GM21367 (cell line): ENCODE measurements around the gene AIRE.
"Not testable (repeated sequence)": the region's sequence is repeated elsewhere in the genome, so short reads cannot be mapped to it uniquely, and the experiment has no call there.

Source experiments
- ATAC-seq: cut with Tn5 transposase; IDR thresholded peaks from one replicate; pipeline ENCODE4 v1.9.1; 2021; ENCODE audit not compliant: unreplicated experiment

Gene AIRE

DNA sequence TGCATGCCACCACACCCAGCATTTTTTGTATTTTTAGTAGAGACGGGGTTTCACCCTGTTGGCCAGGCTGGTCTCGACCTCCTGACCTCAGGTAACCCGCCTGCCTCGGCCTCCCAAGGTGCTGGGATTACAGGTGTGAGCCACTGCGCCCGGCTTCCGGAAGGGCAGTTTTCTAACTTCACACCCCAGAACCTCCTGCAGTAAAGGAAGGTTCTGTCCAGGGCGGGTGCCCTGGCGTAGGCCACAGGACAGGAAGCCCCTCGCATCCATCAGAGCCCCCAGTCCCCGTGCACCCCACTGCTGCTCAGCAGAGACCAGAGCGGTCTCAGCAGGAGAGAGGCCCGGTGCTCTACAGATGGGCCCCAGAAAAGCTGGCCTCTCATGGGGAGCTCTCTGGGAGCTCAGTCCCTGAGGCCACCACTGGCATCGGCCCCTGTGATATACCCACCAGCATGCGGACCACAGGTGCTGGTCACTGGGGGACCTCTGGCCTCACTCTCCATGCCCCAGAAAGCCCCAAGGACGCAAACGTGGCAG, 19.9 kb upstream of the AIRE start:
- no peak for ATAC-seq

DNA sequence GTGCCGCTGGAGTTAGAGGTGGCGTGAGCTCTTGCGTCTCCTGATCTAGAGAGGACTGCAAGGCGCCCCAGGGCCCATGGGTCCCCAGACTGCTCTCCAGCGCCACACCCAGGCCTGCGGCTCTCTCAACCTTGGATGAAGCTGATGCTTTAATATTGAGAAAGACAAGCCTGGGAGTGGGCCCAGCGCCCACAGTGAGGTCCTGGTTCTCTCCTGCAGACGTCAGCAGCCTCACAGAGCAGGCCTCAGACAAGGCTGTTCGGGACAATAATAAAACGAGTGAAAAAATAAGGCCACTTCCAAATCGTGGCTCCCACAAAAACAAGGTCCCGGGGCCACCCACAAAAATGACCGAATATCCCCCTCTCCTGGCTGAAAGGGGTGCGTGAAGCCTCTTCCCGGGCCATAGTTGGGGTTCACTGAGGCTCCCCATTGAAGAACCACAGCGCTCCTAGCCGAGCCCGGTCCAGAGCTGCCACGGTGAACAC, 18.0 kb upstream of the AIRE start:
- ATAC-seq: no peak

DNA sequence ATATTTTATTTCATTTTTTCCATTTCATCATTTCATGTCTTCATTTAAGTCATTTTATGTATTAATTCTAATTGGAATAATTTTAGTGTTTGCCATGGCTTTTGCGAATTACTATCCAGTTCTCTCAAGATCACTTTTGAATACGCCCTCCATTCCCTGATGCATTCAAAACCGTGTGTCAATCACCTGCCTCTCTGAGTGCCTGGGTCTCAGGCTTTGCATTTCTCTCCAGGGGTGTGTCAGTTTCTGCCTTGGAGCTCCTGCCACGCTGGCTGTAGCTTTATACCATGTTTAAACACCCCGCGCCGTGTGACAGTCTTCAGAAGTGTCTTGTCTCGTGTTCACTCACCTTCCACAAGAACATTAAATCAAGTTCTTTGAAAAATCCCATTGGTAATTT, 16.6 kb upstream of the AIRE start:
- no peak for ATAC-seq

DNA sequence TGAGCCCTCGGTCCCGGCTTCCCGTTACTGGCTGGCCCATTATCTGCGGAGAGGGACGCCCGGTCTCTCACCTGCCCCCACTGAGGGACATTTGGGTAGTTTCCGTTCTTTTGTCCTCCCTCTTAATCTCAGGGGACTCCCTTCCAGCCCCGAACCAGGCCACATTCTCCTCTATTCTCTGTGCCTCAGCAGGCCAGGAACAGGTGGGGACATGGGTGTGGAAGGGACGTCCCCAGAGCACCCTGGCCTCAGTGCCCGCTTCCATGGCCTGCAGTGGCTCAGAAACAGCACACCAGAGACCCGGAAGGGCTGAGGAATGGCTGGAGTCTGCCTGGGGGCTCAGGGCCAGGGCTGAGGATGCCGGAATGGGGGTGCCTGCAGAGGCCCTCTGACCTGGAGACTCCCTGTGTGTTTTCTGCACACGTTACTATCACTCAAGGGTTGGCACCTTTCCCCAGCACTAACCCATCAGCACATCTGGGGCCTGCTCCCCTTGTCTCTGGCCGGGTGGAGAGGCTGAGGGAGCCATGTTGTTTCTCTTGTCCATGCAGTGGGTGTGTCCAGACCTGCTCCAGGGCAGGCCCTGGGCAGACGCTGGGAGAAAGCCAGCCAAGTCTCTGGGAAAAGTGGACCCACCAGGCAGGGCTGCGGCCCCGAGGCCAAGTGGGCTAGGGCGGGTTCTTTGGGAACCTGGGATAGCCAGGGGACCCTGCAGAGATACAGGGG, 14.0 kb upstream of the AIRE start:
- no peak for ATAC-seq

DNA sequence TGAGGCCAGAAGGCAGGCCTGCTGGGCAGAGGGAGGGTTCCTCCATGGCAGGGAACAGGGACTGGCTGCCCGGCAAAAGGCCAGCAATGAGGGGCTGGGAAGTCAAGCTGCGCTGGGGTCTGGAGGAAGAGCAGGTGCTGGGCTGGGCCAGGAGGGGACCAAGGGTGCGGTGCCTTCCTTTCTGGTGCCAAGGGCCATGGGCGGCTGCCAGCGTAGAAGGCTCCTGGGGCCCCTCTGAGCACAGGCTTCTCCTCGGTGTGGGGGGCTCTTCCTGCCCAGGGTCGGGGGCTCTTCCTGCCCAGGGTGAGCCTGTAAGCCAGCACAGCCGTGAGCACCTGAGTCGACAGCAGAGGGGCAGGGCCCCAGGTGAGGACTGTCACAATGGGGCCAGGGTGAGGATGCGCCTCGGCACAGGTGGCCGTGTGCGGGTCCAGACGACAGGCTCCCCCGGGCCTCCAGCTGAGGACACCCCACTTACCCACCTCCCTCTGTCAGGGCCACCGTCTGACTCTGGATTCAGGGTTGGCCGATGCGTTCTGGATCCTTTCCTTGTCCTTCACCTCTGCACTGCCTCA, 13.3 kb upstream of the AIRE start:
- no peak for ATAC-seq

DNA sequence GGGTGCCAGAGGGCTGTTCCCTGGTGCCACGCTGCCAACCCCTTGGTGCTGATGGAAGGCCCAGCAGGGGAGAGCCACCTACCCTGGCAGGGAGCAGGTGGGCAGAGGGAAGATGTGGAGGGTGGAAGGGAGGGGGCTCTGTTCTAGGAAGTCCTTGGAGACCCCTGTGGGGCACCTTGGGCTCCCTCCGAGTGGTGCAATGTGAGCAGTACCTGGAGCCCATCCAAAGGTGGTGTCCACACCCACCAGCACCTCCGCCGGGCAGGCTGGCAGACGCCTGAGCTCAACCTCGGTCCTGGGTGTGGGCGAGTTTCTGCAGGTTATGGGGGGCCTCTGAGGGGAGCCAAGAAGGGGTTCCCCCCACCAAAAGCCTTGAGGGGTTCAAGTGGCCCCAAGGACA, 12.6 kb upstream of the AIRE start:
- ATAC-seq: no peak

DNA sequence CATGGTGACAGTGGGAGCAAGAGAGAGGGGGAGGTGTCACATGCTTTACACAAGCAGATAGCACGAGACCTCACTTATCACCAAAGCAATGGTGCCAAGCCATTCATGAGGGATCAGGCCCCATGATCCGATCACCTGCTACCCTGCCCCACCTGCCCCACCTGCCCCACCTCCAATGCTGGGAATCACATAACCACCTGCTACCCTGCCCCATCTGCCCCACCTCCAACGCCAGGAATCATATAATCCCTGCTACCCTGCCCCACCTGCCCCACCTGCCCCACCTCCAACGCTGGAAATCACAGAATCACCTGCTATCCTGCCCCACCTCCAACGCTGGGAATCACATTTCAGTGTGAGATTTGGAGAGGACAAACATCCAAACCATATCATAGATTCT, 10.6 kb upstream of the AIRE start:
- no peak for ATAC-seq

DNA sequence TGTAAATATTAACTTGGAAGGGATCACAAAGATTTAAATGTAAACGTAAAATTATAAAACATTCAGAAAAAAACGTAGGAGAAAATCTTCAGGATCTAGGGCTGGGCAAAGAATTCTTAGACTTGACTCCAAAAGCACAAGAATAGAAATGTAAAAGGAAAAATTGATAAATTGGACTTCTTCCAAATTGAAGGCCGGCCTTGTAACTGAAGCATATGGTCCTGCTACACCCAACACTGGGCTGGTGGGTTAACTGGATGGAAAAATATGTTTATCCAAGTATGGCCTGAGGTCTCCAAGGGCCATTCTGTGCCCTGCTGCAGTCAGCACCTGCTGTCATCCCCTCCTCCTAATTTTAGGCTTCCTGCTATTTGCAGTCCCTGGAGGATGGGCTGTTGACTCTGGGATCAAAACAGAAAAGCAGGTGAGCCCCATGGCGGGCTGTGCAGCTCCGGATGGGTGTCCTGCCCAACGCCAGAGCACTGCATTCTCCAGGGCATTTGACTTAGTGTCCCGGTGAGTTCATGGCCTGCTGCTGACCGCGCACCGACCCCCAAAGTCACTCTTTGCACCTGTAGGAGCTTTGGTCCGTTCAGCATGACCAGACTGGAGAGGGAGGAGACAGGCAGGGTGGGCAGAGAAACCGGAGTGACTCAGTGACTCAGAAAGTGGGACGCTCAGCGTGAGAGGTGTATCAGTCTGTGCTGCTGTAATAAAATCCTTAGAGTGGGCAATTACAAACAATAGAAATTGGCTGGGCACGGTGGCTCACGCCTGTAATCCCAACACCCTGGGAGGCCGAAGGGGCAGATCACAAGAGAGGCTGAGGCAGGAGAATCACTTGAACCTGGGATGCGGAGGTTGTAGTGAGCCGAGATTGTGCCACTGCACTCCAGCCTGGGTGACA, 6.1 kb upstream of the AIRE start:
- no peak for ATAC-seq

DNA sequence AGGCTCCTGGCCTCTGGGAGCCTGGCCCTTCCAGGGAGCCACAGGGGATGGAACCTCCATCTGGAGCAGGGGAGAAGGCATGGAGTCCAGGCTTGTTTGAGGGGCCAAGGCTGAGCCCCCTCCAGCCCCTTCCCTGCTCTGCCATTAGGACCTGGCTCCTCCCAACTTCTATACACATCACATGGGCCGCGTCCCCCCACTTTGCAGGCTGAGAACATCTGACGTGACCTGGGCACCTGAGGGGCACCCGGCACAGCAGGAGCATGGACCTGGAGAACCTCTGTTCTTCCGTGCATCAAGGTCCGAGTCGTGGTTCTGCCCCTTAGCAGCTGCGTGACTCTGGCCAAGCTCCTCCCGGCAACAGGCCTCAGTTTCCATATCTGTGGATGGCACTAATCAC, 3.9 kb upstream of the AIRE start:
- no peak for ATAC-seq

DNA sequence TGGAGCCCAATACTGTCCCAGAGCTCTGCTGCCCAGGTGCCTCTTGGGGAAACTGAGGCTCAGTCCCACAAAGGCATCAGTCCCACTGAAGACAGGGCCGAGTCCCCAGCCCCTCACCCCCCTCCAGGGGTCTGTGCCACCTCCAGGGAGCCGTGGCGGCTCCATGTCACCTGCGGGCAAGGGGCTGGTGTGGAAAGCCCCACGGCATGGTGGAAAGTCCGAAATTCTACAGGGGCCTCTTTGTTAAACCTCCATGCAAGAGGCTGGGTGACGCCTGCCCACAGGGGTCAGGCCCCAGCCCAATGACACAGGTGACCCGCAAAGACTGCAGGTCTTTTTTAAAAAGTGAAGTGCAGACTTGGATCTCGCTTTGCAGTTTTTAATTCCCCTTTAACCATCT, 3.3 kb upstream of the AIRE start:
- no peak for ATAC-seq

DNA sequence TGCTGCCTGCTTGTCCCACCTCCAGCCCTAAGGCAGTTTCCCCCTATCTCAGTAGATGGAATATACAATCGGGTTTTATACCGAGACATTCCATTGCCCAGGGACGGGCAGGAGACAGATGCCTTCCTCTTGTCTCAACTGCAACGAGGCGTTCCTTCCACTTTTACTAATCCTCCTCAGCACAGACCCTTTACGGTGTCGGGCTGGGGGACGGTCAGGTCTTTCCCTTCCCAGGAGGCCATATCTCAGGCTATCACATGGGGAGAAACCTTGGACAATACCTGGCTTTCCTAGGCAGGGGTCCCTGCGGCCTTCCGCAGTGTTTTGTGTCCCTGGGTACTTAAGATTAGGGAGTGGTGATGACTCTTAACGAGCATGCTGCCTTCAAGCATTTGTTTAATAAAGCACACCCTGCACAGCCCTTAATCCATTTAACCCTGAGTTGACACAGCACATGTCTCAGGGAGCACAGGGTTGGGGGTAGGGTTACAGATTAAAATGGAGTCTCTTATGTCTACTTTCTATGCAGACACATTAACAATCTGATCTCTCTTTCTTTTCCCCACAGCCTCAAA, 2.4 kb upstream of the AIRE start:
- not testable (repeated sequence) for ATAC-seq

DNA sequence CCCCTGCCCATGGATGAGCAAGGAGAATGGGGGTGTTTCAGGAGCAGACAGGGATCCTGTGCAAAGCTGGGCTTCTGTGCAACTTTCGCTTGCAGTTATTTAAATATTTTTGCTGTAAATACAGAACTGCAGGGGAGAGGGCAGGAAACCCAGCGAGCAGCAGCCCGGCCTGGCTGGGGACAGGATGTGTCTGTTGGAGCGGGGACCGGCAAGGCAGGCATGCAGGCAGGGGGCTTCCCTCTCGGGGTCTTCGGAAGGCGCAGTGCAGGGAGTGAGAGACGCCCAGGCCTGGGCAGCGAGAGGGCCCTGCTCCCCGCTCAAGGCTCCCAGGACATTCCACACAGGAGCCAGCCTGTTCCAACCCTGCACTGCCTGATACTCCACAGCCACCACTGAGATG, 1.7 kb upstream of the AIRE start:
- ATAC-seq: no peak

DNA sequence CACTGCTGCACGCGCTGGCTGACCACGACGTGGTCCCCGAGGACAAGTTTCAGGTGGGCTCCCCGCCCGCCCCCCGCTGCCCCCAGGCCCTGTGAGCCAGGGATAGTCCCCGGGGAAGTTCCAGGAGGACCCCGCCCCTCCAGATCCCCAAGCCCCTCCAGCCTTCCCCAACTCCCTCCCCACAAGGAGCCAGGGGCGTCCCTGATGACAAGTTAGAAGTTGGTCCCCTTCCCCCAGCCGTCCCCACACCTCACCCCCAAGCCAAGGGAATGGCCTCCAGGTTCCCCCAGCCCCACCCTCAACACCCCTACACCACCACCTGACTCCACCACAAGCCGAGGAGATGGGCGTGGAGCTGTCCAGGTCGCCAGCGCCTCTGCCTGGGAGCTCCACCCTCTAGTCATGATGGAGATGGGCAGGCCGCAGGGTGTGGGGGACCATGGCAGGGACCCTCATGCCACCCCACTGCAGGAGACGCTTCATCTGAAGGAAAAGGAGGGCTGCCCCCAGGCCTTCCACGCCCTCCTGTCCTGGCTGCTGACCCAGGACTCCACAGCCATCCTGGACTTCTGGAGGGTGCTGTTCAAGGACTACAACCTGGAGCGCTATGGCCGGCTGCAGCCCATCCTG, 525 bp downstream of the AIRE start:
- ATAC-seq: no peak

DNA sequence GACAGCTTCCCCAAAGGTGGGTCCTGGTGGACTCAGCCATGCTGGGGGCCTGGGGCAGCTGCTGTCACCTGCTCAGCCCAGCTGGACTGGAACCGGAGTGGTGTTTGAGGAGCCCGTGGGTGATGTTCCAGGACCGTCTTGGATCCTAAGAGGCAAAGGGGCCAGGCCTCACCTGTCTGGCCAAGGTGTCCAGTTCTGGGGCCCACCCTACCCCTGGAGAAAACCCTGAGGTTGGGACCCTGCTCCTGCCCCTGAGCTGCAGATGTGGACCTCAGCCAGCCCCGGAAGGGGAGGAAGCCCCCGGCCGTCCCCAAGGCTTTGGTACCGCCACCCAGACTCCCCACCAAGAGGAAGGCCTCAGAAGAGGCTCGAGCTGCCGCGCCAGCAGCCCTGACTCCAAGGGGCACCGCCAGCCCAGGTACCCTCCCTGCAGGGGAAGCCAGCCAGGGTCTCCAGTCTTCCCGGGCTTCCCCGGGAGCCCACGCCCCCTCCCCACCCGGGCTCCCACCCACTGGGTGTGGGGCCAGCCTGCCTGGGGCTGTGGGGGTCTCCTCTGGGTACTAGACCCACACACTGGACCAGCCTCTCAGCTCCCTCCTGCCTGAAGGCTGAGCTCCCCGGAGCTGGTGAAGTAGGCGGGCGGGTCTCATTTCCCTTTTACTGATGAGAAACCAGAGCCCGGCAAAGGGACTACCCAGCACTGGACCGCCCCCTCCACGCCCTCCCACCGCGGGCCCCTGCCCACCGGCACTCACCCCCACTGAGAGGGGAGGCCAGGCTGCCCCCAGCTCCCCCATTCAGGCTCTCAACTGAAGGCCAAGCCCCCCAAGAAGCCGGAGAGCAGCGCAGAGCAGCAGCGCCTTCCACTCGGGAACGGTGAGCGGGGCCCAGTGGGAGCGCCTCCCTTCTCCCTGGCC, 1.3 kb downstream of the AIRE start:
- no peak for ATAC-seq

DNA sequence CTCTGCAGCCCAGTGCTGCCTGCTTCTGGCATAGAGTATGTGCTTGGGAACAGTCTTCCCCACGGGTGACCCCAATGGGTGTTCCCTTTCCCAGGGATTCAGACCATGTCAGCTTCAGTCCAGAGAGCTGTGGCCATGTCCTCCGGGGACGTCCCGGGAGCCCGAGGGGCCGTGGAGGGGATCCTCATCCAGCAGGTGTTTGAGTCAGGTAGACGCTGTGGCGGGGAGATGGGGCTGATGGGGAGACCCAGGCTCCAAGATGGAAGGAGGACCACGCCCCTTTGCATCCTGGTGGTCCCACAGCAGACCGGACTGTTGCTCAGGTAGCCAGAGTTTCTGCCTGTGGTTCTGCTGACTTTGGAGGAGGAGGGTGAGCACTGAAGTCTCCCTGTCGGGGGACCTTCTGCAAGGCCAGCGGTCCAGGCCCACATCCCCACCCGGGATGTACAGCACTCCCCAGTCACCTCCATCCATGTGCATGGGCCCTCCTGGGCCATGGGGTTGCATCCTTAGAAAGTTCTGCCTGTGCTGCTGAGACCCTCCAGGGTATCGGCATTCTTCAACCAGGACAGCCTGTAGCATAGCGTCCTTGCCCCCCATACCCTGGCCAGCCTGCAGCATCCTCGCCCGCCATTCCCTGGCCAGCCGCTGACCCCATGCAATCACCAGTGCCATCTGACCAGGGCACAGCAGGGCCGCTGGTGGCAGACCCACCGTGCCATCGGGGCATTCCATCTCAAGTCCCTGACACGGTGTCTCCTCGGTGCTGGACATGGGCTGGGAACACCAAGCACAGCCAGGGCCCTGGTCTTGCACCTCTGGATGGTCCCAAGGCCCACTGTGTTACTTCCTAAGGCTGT, 2.8 kb downstream of the AIRE start:
- ATAC-seq: no peak

DNA sequence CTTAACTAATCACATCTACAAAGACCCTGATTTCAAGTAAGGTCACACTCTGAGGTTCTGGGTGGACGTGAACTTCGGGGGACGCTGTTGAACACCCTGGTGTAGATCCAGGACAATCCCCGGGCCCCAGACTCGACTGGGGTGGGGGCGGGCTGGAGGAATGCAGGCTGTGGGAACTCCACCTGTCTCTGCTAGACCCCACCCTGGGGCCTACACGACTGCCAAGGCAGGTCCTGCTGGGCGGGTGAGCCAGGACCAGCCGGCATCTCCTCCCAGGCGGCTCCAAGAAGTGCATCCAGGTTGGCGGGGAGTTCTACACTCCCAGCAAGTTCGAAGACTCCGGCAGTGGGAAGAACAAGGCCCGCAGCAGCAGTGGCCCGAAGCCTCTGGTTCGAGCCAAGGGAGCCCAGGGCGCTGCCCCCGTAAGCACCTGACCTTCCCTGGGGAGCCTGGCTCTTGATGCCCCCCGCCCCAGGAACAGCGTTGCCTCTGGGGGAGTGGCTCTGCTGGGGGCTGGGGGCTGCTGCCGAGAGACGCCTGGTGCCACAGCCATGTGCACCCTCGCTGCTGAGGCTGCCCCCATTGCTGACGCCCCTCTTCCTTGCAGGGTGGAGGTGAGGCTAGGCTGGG, 3.8 kb downstream of the AIRE start:
- ATAC-seq: no peak

DNA sequence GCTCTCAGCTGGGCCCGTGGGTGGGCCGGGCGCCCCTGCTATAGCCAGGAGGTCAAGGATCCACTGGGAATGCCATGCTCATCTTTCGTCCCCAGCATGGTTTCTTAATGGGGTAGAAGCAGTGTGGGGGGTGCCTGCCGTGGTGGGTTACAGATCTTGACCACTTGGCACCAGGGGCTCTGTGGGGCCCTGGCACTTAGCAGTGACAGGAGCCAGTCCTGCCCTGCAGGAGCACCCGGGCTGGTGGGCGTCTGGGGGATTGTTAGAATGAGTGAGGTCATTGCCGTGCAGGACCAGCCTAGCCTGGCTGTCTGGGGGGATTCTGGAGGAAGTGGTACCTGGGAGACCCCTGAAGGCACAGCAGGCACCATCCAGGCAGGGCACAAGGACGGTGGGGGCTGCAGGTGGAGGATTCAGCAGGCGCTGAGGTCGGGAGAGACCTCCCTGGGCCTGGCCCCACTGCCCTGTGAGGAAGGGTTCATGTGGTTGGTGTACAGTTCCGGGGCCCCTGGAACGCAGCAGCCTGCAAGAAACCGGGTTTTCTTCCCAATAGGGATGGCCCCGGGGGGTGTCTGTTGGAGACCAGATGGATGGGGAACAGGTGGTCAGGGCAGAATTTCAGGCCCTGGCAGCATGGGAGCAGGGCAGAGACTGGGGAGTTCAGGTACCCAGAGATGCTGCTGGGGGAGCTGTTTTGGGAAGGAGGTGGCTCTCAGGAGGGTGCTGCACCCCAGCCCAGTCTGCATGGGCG, 4.8 kb downstream of the AIRE start:
- no peak for ATAC-seq
